IgD-negative memory B cell (primary cell): Measurements from ENCODE around the gene RAP1GAP. TPM values are rescaled to one million over a fixed set of nuclear protein-coding genes. Genes with fewer than 3 reads are reported as not detected.

Experiments
- H3K27ac Mint-ChIP-seq, 3 donors: one replicate each; pipeline ENCODE4 v1.8.0; 2020 to 2022; ENCODE audit warnings: mild to moderate bottlenecking in 3 of 3, mixed read lengths in 3 of 3, moderate library complexity in 1 of 3
- H3K27me3 Mint-ChIP-seq: one replicate; pipeline ENCODE4 v1.8.0; 2021; ENCODE audit warnings: mixed read lengths
- H3K36me3 Mint-ChIP-seq: one replicate; pipeline ENCODE4 v1.8.0; 2020; ENCODE audit warnings: mild to moderate bottlenecking, mixed read lengths
- H3K4me1 Mint-ChIP-seq, 3 donors: one replicate each; pipeline ENCODE4 v1.8.0; 2020 to 2022; ENCODE audit warnings: mixed read lengths in 3 of 3, mild to moderate bottlenecking in 1 of 3
- H3K4me3 Mint-ChIP-seq, 4 donors: one replicate each; pipeline ENCODE4 v1.8.0; 2020 to 2022; ENCODE audit warnings: mild to moderate bottlenecking in 4 of 4, mixed read lengths in 4 of 4, moderate library complexity in 3 of 4
- H3K9me3 Mint-ChIP-seq, 3 donors: one replicate each; pipeline ENCODE4 v1.8.0; 2020 to 2021; ENCODE audit warnings: mixed read lengths in 3 of 3, mild to moderate bottlenecking in 1 of 3
- polyA plus RNA-seq: library from polyadenylated mRNA; unstranded; fragments of 300-500 nt; fragmentation: Illumina TruSeq; gene quantifications from one replicate; pipeline ENCODE4 v1.2.3, GENCODE V29; 2021

Gene RAP1GAP
- polyA plus RNA-seq, 1 donor from 2014 or later: not detected

- Mint-ChIP-seq H3K9me3 (no peaks in the 10 kb centered on the region), H3K27ac (peak overlapping the region in 1 of 3 donors; percentile 89)
Measured at GRCh38 chr1:21659924-21660326, 9.2 kb downstream of the RAP1GAP start.

GRCh38 chr1:21659099-21659923 lies 9.8 kb downstream of the RAP1GAP start:
- Mint-ChIP-seq H3K36me3 (peaks cover 1% of the 10 kb centered on the region), H3K4me3 (peak overlapping the region in 1 of 4 donors; percentile 79), H3K9me3 (no peaks in the 10 kb centered on the region), H3K27me3 (peaks cover 29% of the 10 kb centered on the region), H3K4me1 (peaks cover 1 to 8% (median 5%) of the 10 kb centered on the region in 3 donors), H3K27ac (peak overlapping the region in 2 of 3 donors; percentile 78 to 89)

More at GRCh38 chr1:21659924-21660326, 9.2 kb downstream of the RAP1GAP start:
- Mint-ChIP-seq H3K4me1 (peaks cover 1 to 10% (median 7%) of the 10 kb centered on the region in 3 donors), H3K36me3 (peaks cover 1% of the 10 kb centered on the region), H3K27me3 (peaks cover 29% of the 10 kb centered on the region), H3K4me3 (peak overlapping the region in 1 of 4 donors; percentile 39)

- Mint-ChIP-seq H3K27ac (no peak overlapping the region), H3K9me3 (no peaks in the 10 kb centered on the region), H3K27me3 (peaks cover 28% of the 10 kb centered on the region), H3K4me3 (no peak overlapping the region), H3K4me1 (peaks cover 3 to 5% (median 3%) of the 10 kb centered on the region in 3 donors), H3K36me3 (peaks cover 1% of the 10 kb centered on the region)
Measured at GRCh38 chr1:21657456-21658190, 11.5 kb downstream of the RAP1GAP start.

- H3K36me3 Mint-ChIP-seq: peaks cover 1% of the 10 kb centered on the region
- peaks cover 13% of the 10 kb centered on the region for H3K27me3 Mint-ChIP-seq
- peaks cover 7 to 16% (median 10%) of the 10 kb centered on the region in 3 donors for H3K4me1 Mint-ChIP-seq
- H3K9me3 Mint-ChIP-seq: no peaks in the 10 kb centered on the region
- no peak overlapping the region for H3K4me3 Mint-ChIP-seq
- H3K27ac Mint-ChIP-seq: no peak overlapping the region
Measured at GRCh38 chr1:21655748-21656147, 13.4 kb downstream of the RAP1GAP start.

GRCh38 chr1:21655259-21655658 lies 13.9 kb downstream of the RAP1GAP start:
- H3K27ac Mint-ChIP-seq: peak overlapping the region in 1 of 3 donors; percentile 17
- H3K27me3 Mint-ChIP-seq: peaks cover 8% of the 10 kb centered on the region
- peaks cover 7 to 16% (median 10%) of the 10 kb centered on the region in 3 donors for H3K4me1 Mint-ChIP-seq
- H3K4me3 Mint-ChIP-seq: no peak overlapping the region
- H3K36me3 Mint-ChIP-seq: no peaks in the 10 kb centered on the region
- H3K9me3 Mint-ChIP-seq: no peaks in the 10 kb centered on the region

GRCh38 chr1:21654209-21654608 lies 14.9 kb downstream of the RAP1GAP start:
- peaks cover 6 to 12% (median 10%) of the 10 kb centered on the region in 3 donors for H3K4me1 Mint-ChIP-seq
- no peaks in the 10 kb centered on the region for H3K36me3 Mint-ChIP-seq
- H3K27me3 Mint-ChIP-seq: no peaks in the 10 kb centered on the region
- H3K27ac Mint-ChIP-seq: no peak overlapping the region
- peak overlapping the region in 1 of 4 donors; percentile 41 for H3K4me3 Mint-ChIP-seq
- no peaks in the 10 kb centered on the region for H3K9me3 Mint-ChIP-seq

- no peaks in the 10 kb centered on the region for H3K27me3 Mint-ChIP-seq
- H3K4me1 Mint-ChIP-seq: peaks cover 9 to 13% (median 10%) of the 10 kb centered on the region in 3 donors
- H3K4me3 Mint-ChIP-seq: no peak overlapping the region
Measured at GRCh38 chr1:21653744-21654100, 15.4 kb downstream of the RAP1GAP start.

GRCh38 chr1:21652937-21653743 lies 16.0 kb downstream of the RAP1GAP start:
- H3K27ac Mint-ChIP-seq: peak overlapping the region in 1 of 3 donors; percentile 94
- H3K4me1 Mint-ChIP-seq: peaks cover 9 to 13% (median 10%) of the 10 kb centered on the region in 3 donors
- peak overlapping the region; percentile 23 to 87 (median 70) for H3K4me3 Mint-ChIP-seq

More at GRCh38 chr1:21653744-21654100, 15.4 kb downstream of the RAP1GAP start:
- Mint-ChIP-seq H3K27ac (no peak overlapping the region), H3K36me3 (no peaks in the 10 kb centered on the region), H3K9me3 (no peaks in the 10 kb centered on the region)

GRCh38 chr1:21652101-21652936 lies 16.8 kb downstream of the RAP1GAP start:
- peak overlapping the region; percentile 79 to 94 (median 84) for H3K4me3 Mint-ChIP-seq
- H3K36me3 Mint-ChIP-seq: no peaks in the 10 kb centered on the region
- H3K4me1 Mint-ChIP-seq: peaks cover 9 to 13% (median 12%) of the 10 kb centered on the region in 3 donors
- peak overlapping the region in 2 of 3 donors; percentile 44 to 68 for H3K27ac Mint-ChIP-seq
- no peaks in the 10 kb centered on the region for H3K9me3 Mint-ChIP-seq
- no peaks in the 10 kb centered on the region for H3K27me3 Mint-ChIP-seq

More at GRCh38 chr1:21652937-21653743, 16.0 kb downstream of the RAP1GAP start:
- H3K36me3 Mint-ChIP-seq: no peaks in the 10 kb centered on the region
- no peaks in the 10 kb centered on the region for H3K9me3 Mint-ChIP-seq
- H3K27me3 Mint-ChIP-seq: no peaks in the 10 kb centered on the region

- Mint-ChIP-seq H3K36me3 (no peaks in the 10 kb centered on the region), H3K9me3 (peaks cover 0 to 2% (median 0%) of the 10 kb centered on the region in 3 donors), H3K4me3 (peak overlapping the region; percentile 78 to 95 (median 91)), H3K27ac (no peak overlapping the region), H3K27me3 (peaks cover 8% of the 10 kb centered on the region), H3K4me1 (peaks cover 9 to 13% (median 13%) of the 10 kb centered on the region in 3 donors)
Measured at GRCh38 chr1:21651214-21652042, 17.7 kb downstream of the RAP1GAP start.

GRCh38 chr1:21650400-21650799 lies 18.8 kb downstream of the RAP1GAP start:
- H3K4me3 Mint-ChIP-seq: no peak overlapping the region

GRCh38 chr1:21649315-21649714 lies 19.8 kb downstream of the RAP1GAP start:
- peaks cover 10% of the 10 kb centered on the region for H3K27me3 Mint-ChIP-seq
- H3K9me3 Mint-ChIP-seq: peaks cover 0 to 2% (median 0%) of the 10 kb centered on the region in 3 donors
- H3K27ac Mint-ChIP-seq: no peak overlapping the region
- H3K36me3 Mint-ChIP-seq: no peaks in the 10 kb centered on the region
- peak overlapping the region in 1 of 4 donors; percentile 81 for H3K4me3 Mint-ChIP-seq
- H3K4me1 Mint-ChIP-seq: peaks cover 9 to 15% (median 13%) of the 10 kb centered on the region in 3 donors

More at GRCh38 chr1:21650400-21650799, 18.8 kb downstream of the RAP1GAP start:
- H3K36me3 Mint-ChIP-seq: no peaks in the 10 kb centered on the region
- no peak overlapping the region for H3K27ac Mint-ChIP-seq
- peaks cover 8% of the 10 kb centered on the region for H3K27me3 Mint-ChIP-seq
- peaks cover 9 to 15% (median 13%) of the 10 kb centered on the region in 3 donors for H3K4me1 Mint-ChIP-seq
- peaks cover 0 to 2% (median 0%) of the 10 kb centered on the region in 3 donors for H3K9me3 Mint-ChIP-seq

GRCh38 chr1:21648791-21649190 lies 20.4 kb downstream of the RAP1GAP start:
- H3K4me3 Mint-ChIP-seq: peak overlapping the region in 1 of 4 donors; percentile 81
- H3K4me1 Mint-ChIP-seq: peaks cover 9 to 15% (median 13%) of the 10 kb centered on the region in 3 donors
- H3K9me3 Mint-ChIP-seq: peaks cover 0 to 2% (median 0%) of the 10 kb centered on the region in 3 donors
- H3K27me3 Mint-ChIP-seq: peaks cover 10% of the 10 kb centered on the region
- no peaks in the 10 kb centered on the region for H3K36me3 Mint-ChIP-seq
- H3K27ac Mint-ChIP-seq: peak overlapping the region in 1 of 3 donors; percentile 51
